ENCODE measurements around the gene ICAM1.
A peak's percentile ranks its signal among the peaks of the same experiment; 100 is the strongest.

Gene ICAM1

DNA sequence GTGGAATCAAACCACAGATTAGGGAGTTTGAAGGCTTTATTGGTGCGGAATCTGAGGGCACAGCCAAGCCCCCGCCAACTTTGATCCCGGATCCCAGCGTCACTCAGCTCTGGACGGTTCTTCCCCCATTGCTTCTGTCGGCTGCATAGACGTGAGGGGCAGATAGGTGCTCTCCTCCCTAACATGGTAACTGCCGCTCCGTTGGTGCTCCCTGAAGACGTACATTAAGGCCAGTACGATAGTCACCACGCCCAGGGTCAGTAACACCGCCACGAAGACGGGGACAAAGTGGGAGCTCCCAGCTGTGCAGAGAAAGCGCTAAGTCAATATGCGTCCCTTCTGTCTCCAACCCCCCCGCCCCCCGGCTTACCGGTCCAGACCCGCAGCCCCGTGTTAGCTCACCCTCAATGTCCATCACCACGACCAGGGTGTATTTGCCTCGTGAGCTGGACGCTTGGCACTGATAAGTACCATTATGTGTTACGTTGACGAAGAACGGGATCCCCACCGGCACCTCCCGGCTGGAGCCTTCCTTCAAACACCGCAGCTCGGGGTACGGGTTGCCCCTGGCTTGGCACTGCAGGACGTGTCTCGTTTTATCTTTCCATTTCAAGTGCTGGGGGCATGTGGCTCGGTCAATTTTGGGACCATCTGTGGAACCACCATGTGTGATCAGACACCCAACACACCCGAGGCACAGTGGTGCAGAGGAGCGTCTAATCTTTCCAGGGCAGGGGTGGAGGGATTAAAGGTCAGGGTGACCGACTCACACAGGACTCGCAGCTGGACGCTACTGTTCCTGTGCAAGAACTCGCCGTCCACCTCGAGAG lies 63.1 kb downstream of the ICAM1 start:
- peak overlapping the region; percentile 93 for H3K4me3 ChIP-seq (replicated peaks; ENCODE audit: low read depth, low read length)
- TF ChIP-seq, protein P1, sequence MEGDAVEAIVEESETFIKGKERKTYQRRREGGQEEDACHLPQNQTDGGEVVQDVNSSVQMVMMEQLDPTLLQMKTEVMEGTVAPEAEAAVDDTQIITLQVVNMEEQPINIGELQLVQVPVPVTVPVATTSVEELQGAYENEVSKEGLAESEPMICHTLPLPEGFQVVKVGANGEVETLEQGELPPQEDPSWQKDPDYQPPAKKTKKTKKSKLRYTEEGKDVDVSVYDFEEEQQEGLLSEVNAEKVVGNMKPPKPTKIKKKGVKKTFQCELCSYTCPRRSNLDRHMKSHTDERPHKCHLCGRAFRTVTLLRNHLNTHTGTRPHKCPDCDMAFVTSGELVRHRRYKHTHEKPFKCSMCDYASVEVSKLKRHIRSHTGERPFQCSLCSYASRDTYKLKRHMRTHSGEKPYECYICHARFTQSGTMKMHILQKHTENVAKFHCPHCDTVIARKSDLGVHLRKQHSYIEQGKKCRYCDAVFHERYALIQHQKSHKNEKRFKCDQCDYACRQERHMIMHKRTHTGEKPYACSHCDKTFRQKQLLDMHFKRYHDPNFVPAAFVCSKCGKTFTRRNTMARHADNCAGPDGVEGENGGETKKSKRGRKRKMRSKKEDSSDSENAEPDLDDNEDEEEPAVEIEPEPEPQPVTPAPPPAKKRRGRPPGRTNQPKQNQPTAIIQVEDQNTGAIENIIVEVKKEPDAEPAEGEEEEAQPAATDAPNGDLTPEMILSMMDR (IDR thresholded peaks at IDR 0.05; ENCODE audit: insufficient read depth, low read length, poor library complexity, severe bottlenecking) = no peak
- DNase-seq (ENCODE audit: extremely low read depth, insufficient read length) = no peak

GRCh38 chr19:10334588-10335351 lies 63.9 kb downstream of the ICAM1 start:
- Histone ChIP-seq H3K4me3 (replicated peaks; ENCODE audit: low read depth, low read length) (no peak overlapping the region), H3K36me3 (ENCODE audit: control insufficient read depth, insufficient read depth, low read length) (peaks cover 24% of the 10 kb centered on the region), H3K27me3 (replicated peaks; ENCODE audit: control insufficient read depth, insufficient read depth, low read length) (no peaks in the 10 kb centered on the region)
- no peak for DNase-seq (ENCODE audit: extremely low read depth, insufficient read length)
- TF ChIP-seq, protein P1 (IDR thresholded peaks at IDR 0.05; ENCODE audit: insufficient read depth, low read length, poor library complexity, severe bottlenecking) = no peak

More for the DNA sequence above, 63.1 kb downstream of the ICAM1 start:
- Histone ChIP-seq H3K27me3 (replicated peaks; ENCODE audit: control insufficient read depth, insufficient read depth, low read length) (no peaks in the 10 kb centered on the region), H3K36me3 (ENCODE audit: control insufficient read depth, insufficient read depth, low read length) (peaks cover 28% of the 10 kb centered on the region)

- Histone ChIP-seq H3K4me3 (replicated peaks; ENCODE audit: low read depth, low read length) (no peak overlapping the region), H3K36me3 (ENCODE audit: control insufficient read depth, insufficient read depth, low read length) (peaks cover 18% of the 10 kb centered on the region), H3K27me3 (replicated peaks; ENCODE audit: control insufficient read depth, insufficient read depth, low read length) (no peaks in the 10 kb centered on the region)
- TF ChIP-seq, protein P1 (IDR thresholded peaks at IDR 0.05; ENCODE audit: insufficient read depth, low read length, poor library complexity, severe bottlenecking) = no peak
- no peak for DNase-seq (ENCODE audit: extremely low read depth, insufficient read length)
Observed at GRCh38 chr19:10335352-10335985, 64.5 kb downstream of the ICAM1 start.

Data from GM06990 (cell line).